BLaER1 (cell line): ENCODE measurements around the gene PALLD.

Experiments used
- H3K27ac ChIP-seq: shearing (Covaris generic); formaldehyde crosslinking; 2 replicates; pipeline ENCODE4 v1.8.1; 2022
- H3K27me3 ChIP-seq: shearing (Covaris generic); formaldehyde crosslinking; 2 replicates; pipeline ENCODE4 v1.8.1; 2022
- H3K36me3 ChIP-seq: shearing (Covaris generic); formaldehyde crosslinking; 2 replicates; pipeline ENCODE4 v1.8.1; 2022
- H3K4me1 ChIP-seq: shearing (Covaris generic); formaldehyde crosslinking; 2 replicates; pipeline ENCODE4 v1.8.1; 2022
- H3K4me2 ChIP-seq: shearing (Covaris generic); formaldehyde crosslinking; 2 replicates; pipeline ENCODE4 v1.8.1; 2022
- H3K4me3 ChIP-seq: shearing (Covaris generic); formaldehyde crosslinking; 2 replicates; pipeline ENCODE4 v1.8.1; 2022
- H3K9ac ChIP-seq: shearing (Covaris generic); formaldehyde crosslinking; 2 replicates; pipeline ENCODE4 v1.8.1; 2022
- H3K9me3 ChIP-seq: shearing (Covaris generic); formaldehyde crosslinking; 2 replicates; pipeline ENCODE4 v1.8.1; 2022
- H4K20me1 ChIP-seq: shearing (Covaris generic); formaldehyde crosslinking; 2 replicates; pipeline ENCODE4 v1.8.1; 2022
- Cebpa-rat ChIP-seq: shearing (Covaris generic); IDR thresholded peaks from 2 replicates; pipeline ENCODE4 v1.8.1; 2022

The PALLD gene

DNA sequence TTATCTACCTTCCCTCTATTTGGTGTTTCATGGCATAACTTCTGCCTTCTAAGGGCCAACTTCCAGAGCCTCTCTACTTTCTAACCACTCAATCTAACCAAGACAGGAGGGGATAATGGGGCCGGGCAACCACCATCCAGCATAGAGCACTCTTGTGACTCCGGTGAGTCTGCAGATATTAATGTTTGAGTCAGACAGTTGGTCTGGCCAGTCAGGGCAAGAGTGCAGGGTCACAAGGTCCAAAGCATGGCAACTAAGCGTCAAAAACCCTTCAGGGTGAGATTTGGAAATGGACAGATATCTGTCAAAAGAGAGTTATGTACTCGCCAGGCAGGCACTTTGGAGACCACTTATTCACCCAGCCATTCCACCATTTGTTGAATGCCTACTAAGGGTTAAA lies 105.0 kb downstream of the PALLD start:
- Histone ChIP-seq H3K4me3 (no peak overlapping the region), H3K4me2 (no peak overlapping the region), H3K27me3 (no peaks in the 10 kb centered on the region), H3K9ac (no peak overlapping the region), H3K9me3 (no peaks in the 10 kb centered on the region), H3K27ac (no peak overlapping the region), H3K36me3 (no peaks in the 10 kb centered on the region), H4K20me1 (no peaks in the 10 kb centered on the region), H3K4me1 (no peaks in the 10 kb centered on the region)
- TF ChIP-seq Cebpa-rat: no peak

- Histone ChIP-seq H3K27ac (no peak overlapping the region), H3K4me2 (no peak overlapping the region), H4K20me1 (no peaks in the 10 kb centered on the region), H3K27me3 (no peaks in the 10 kb centered on the region), H3K4me1 (peaks cover 11% of the 10 kb centered on the region; the same call in 1 of the 2 replicates), H3K9ac (no peak overlapping the region), H3K36me3 (no peaks in the 10 kb centered on the region), H3K4me3 (no peak overlapping the region), H3K9me3 (no peaks in the 10 kb centered on the region)
- no peak for TF ChIP-seq Cebpa-rat
Observed at GRCh38 chr4:168604496-168605373, 107.9 kb downstream of the PALLD start.

GRCh38 chr4:168605411-168605810 lies 108.6 kb downstream of the PALLD start:
- H4K20me1 ChIP-seq: no peaks in the 10 kb centered on the region
- no peak overlapping the region for H3K4me3 ChIP-seq
- TF ChIP-seq Cebpa-rat: no peak
- H3K4me1 ChIP-seq: peaks cover 11% of the 10 kb centered on the region; the same call in 1 of the 2 replicates
- H3K27me3 ChIP-seq: no peaks in the 10 kb centered on the region
- H3K4me2 ChIP-seq: no peak overlapping the region
- no peak overlapping the region for H3K27ac ChIP-seq
- H3K36me3 ChIP-seq: no peaks in the 10 kb centered on the region
- no peaks in the 10 kb centered on the region for H3K9me3 ChIP-seq
- no peak overlapping the region for H3K9ac ChIP-seq

DNA sequence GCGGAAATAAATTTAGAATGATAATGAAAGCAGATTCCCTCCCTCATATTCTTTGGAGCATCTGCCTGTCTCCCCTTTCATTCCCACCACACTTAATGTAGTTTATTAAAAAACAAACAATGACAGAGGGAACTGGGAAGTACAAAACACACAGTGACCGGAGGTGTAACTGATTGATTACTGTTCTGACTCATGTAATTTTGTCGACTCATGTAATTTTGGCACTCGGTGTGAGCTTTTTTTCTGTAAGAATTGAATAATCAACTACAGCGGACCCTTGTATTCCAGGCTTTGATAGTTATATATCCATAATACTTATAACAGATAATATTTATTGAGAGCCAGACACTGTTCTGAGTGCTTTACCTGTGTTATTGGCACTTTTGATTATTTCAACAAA lies 110.4 kb downstream of the PALLD start:
- H3K4me3 ChIP-seq: no peak overlapping the region
- no peak overlapping the region for H3K27ac ChIP-seq
- no peaks in the 10 kb centered on the region for H3K9me3 ChIP-seq
- peaks cover 11% of the 10 kb centered on the region; the same call in 1 of the 2 replicates for H3K4me1 ChIP-seq
- no peak for TF ChIP-seq Cebpa-rat
- H3K9ac ChIP-seq: no peak overlapping the region
- no peaks in the 10 kb centered on the region for H3K27me3 ChIP-seq
- no peaks in the 10 kb centered on the region for H4K20me1 ChIP-seq
- H3K4me2 ChIP-seq: no peak overlapping the region
- no peaks in the 10 kb centered on the region for H3K36me3 ChIP-seq

DNA sequence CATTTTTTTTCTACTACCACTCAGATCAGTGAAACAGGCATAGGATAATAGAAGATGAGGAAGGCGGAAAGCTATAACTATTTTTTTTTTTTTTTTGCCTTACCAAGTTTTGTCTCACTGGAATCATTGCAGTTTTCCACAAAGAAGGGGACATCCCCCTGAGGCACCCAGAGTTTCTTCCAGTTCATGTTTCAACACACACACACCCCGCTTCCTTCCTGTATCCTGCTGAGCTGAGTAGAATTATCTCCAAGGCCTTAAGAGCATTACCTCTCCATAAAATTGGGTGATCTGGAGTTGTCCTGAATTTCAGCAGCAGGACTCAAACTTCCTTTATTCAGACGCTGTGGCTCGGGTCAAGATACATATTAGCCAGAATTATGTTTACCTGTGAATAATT lies 111.9 kb downstream of the PALLD start:
- TF ChIP-seq Cebpa-rat: no peak
- Histone ChIP-seq H3K27ac (no peak overlapping the region), H3K4me3 (no peak overlapping the region), H3K4me2 (peak overlapping the region; percentile 28; the same call in 1 of the 2 replicates), H3K9me3 (no peaks in the 10 kb centered on the region), H3K4me1 (peaks cover 11% of the 10 kb centered on the region; the same call in 1 of the 2 replicates), H4K20me1 (no peaks in the 10 kb centered on the region), H3K36me3 (no peaks in the 10 kb centered on the region), H3K9ac (no peak overlapping the region), H3K27me3 (no peaks in the 10 kb centered on the region)

DNA sequence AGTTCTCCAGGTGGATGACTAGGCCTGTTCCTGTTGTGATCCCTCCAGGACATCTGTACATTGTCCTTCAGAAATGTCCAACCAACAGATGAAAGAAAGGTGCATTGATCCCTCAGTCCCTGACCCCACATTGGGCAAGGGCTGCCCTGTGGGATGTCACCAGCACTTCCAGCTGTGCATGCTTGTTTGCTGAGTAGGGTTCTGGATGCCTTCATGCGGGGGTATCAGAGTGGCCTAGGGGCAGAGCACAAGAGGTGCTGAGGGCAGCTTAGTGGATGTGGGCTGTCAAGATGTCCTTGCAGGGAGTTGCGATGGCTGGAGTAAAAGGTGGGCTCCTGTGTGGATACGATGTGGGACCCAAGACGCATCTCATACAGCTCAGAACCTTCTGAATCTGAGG lies 112.5 kb downstream of the PALLD start:
- Histone ChIP-seq H3K27me3 (no peaks in the 10 kb centered on the region), H3K27ac (no peak overlapping the region), H3K36me3 (no peaks in the 10 kb centered on the region), H3K4me1 (peaks cover 11% of the 10 kb centered on the region; the same call in 1 of the 2 replicates), H3K9me3 (no peaks in the 10 kb centered on the region), H3K9ac (no peak overlapping the region), H4K20me1 (no peaks in the 10 kb centered on the region), H3K4me2 (no peak overlapping the region), H3K4me3 (no peak overlapping the region)
- TF ChIP-seq Cebpa-rat: no peak

DNA sequence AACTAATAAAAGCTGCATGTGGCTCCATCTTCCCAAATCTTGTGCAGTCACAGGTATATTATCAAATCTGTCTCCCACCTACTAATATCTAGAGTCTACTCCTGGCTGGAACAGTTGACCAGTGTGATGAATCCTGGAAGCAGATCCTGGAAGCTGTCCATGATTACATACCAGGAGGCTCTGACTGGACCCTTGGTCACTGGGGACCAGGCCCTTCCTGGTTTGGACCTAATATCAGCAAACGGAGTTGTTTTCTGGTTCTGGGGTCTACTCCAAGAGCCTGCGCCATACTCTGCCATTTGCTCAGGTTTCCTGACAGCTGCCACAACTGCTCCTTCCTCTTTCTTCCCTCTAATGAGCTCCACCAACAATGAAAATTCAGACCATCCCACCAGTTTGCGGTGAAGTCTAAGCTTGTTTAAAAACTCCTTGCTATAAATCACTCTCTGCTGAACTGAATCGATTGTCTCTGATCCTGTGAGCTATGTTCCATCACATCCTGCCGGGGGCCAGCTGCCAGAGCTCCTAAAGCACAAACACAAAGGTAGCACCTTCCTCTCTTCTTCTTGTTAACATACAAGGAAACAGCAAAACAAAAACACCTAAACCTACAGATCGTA lies 114.2 kb downstream of the PALLD start:
- H3K4me1 ChIP-seq: peaks cover 11% of the 10 kb centered on the region; the same call in 1 of the 2 replicates
- H3K4me2 ChIP-seq: no peak overlapping the region
- no peaks in the 10 kb centered on the region for H3K27me3 ChIP-seq
- no peak for TF ChIP-seq Cebpa-rat
- no peaks in the 10 kb centered on the region for H4K20me1 ChIP-seq
- H3K9me3 ChIP-seq: no peaks in the 10 kb centered on the region
- H3K4me3 ChIP-seq: no peak overlapping the region
- H3K36me3 ChIP-seq: no peaks in the 10 kb centered on the region
- H3K27ac ChIP-seq: no peak overlapping the region
- H3K9ac ChIP-seq: no peak overlapping the region

- no peaks in the 10 kb centered on the region for H3K27me3 ChIP-seq
- TF ChIP-seq Cebpa-rat: no peak
- no peak overlapping the region for H3K9ac ChIP-seq
- H3K4me2 ChIP-seq: no peak overlapping the region
- no peak overlapping the region for H3K27ac ChIP-seq
- no peaks in the 10 kb centered on the region for H3K36me3 ChIP-seq
- no peaks in the 10 kb centered on the region for H3K9me3 ChIP-seq
- H3K4me3 ChIP-seq: no peak overlapping the region
- no peaks in the 10 kb centered on the region for H4K20me1 ChIP-seq
- H3K4me1 ChIP-seq: peaks cover 11% of the 10 kb centered on the region; the same call in 1 of the 2 replicates
Observed at GRCh38 chr4:168612450-168613135, 115.7 kb downstream of the PALLD start.

- Histone ChIP-seq H3K27ac (no peak overlapping the region), H3K4me3 (no peak overlapping the region), H3K9ac (no peak overlapping the region), H3K36me3 (no peaks in the 10 kb centered on the region), H3K9me3 (no peaks in the 10 kb centered on the region), H3K4me2 (no peak overlapping the region), H3K27me3 (no peaks in the 10 kb centered on the region), H4K20me1 (no peaks in the 10 kb centered on the region), H3K4me1 (peaks cover 6% of the 10 kb centered on the region; the same call in 1 of the 2 replicates)
- TF ChIP-seq Cebpa-rat: no peak
Observed at GRCh38 chr4:168613869-168614268, 117.0 kb downstream of the PALLD start.
